ENCODE data around the gene RABGEF1.
"Not testable (repeated sequence)": the region's sequence is repeated elsewhere in the genome, so short reads cannot be mapped to it uniquely, and the experiment has no call there.

Gene RABGEF1

DNA sequence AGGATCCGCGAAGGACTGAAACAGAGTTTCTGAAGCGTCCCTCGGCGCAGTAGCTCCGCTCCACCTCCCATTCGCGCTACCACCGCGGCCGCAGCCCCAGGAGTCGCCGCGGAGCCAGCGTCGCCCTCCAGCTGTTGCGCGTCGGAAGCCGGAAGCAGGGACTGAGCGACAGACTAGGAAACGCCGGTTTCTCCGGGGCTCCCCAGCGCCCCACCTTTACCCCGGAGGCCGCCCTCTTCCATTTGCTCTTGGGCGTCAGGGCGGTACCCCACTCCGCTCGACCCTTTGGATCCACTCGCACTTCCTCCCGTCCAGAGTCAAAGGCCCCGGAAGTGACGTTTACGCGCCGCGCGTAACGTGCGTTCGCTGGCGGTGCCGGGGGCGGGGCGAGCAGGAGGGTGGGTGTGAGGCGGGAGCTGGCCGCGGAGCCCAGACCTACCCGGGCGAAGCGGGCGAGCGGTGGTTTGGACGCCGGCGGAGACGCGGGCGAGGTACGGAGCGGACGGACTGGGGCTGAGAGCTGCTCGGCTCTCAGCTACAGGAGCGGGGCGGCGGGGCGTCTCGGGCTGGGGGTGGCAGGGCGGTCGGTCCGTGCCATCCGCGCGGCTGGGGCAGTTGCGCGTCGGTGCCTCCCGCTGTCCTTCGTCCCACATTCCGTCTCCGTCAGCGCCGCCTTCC is at the start of gene RABGEF1:
Gene RABGEF1, plus strand, starts transcription at position 432 of the 678 bp plus-strand sequence. CDS start 31,167 bp downstream, outside the sequence.
- Mint-ChIP-seq H3K4me1 (ENCODE audit: low read depth) (peaks cover 51% of the 10 kb centered on the region), H3K4me3 (peak within 1 kb of the TSS; percentile 97), H3K36me3 (ENCODE audit: low read depth) (peaks cover 47% of the 10 kb centered on the region)

DNA sequence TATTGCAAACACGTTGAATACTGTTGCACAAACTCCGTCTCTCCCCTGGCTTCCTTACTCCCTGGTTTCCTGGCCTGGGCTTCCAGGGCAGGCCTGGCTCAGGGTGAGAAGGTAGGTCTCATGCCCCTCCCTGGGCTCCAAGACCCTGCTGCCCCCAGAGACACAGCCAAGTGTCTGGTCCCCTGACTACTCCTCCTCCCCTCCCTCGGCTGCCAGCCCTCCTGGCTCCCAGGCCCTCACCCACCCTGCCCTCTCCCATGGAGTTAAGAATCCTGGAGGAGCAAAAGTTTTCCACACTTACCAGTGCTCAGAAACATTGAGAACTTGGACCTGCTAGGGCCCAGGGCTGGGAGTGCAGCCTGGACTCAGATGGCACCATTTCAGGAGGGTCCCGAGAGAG is 47.2 kb upstream of the RABGEF1 start:
- Mint-ChIP-seq H3K4me3 (no peak overlapping the region), H3K4me1 (ENCODE audit: low read depth) (no peaks in the 10 kb centered on the region), H3K27ac (no peak overlapping the region), H3K27me3 (no peaks in the 10 kb centered on the region), H3K36me3 (ENCODE audit: low read depth) (peaks cover 8% of the 10 kb centered on the region), H3K9me3 (peaks cover 3% of the 10 kb centered on the region)
- DNase-seq, result no peak

More for the DNA sequence above, at the start of gene RABGEF1:
- Mint-ChIP-seq H3K27me3 (no peaks in the 10 kb centered on the region), H3K27ac (peak within 1 kb of the TSS; percentile 96), H3K9me3 (peaks cover 10% of the 10 kb centered on the region)
- peak; percentile 98 for DNase-seq

DNA sequence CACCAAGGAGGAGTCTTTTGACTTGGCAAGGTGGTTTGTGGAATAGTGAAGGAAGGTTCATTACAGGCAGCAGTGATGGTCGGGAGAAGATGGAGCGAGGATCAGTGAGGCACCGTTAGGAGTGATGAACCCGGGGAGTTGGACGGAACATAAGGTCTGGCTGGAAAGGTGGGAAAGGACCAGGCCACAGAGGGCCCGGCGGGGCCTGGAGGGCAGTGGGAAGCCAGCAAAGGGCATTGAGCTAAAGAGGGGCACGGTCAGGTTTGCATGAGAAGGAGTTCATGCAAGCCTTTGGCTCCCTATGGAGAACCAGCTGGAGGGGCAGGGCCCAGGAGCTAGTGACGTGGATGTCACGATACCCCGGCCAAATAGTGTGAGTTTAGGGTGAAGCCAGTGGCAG is 46.2 kb upstream of the RABGEF1 start:
- Mint-ChIP-seq H3K27me3 (no peaks in the 10 kb centered on the region), H3K4me3 (no peak overlapping the region), H3K36me3 (ENCODE audit: low read depth) (peaks cover 5% of the 10 kb centered on the region), H3K9me3 (no peaks in the 10 kb centered on the region), H3K27ac (no peak overlapping the region), H3K4me1 (ENCODE audit: low read depth) (no peaks in the 10 kb centered on the region)
- DNase-seq, result no peak

DNA sequence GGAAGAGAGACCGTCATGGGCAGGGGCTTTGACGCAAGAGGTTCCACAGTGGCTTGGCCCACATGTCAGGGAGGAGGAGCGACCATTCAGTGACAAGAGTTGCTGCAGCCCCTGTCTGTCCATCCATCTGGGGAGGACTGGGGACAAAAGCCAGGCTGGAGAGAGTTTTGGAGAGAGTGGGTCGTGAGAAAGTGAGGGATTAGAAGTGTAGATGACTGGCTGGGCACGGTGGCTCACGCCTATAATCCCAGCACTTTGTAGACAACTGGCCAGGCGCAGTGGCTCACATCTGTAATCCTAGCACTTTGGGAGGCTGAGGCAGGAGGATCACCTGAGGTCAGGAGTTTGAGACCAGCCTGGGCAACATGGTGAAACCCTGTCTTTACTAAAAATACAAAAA is 45.1 kb upstream of the RABGEF1 start:
- DNase-seq; H3K27ac Mint-ChIP-seq; H3K27me3 Mint-ChIP-seq; H3K4me3 Mint-ChIP-seq; H3K9me3 Mint-ChIP-seq; H3K36me3 Mint-ChIP-seq (ENCODE audit: low read depth); H3K4me1 Mint-ChIP-seq (ENCODE audit: low read depth): not testable (repeated sequence)

DNA sequence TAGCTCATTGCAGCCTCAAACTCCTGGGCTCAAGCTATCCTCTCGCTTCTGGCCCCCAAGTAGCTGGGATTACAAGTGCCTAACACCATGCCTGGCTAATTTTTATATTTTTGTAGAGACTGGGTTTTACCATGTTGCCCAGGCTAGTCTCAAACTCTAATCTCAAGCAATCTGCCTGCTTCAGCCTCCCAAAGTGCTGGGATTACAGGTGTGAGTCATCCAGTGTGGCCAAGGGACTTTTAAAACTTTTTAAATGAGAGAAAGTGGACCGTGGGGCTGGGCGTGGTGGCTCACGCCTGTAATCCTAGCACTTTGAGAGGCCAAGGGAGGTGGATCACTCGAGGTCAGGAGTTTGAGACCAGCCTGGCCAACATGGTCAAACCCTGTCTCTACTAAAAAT is 44.4 kb upstream of the RABGEF1 start:
- H3K9me3 Mint-ChIP-seq; H3K4me1 Mint-ChIP-seq (ENCODE audit: low read depth); H3K4me3 Mint-ChIP-seq; DNase-seq; H3K36me3 Mint-ChIP-seq (ENCODE audit: low read depth); H3K27me3 Mint-ChIP-seq; H3K27ac Mint-ChIP-seq: not testable (repeated sequence)

DNA sequence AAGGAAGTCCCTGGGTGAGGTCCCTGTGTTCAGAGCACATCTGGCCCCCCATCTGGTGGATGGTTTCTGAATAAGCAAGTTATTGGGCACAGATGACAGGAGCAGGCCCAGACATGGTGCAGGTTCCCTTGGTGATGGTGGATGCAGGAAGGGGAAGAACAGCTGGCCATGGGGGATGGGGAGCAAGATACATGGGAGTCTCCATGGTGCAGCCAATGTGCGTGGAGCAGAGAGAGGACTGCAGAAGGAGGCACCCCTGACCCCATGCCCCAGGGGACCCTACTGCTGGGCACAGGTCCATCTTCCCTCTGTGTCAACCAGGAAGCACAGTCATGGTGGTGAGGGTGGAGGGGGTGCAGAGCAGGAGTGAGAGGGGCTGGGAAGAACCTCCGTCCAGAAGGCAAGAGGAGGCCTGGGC is 43.8 kb upstream of the RABGEF1 start:
- Mint-ChIP-seq H3K27ac (no peak overlapping the region), H3K4me1 (ENCODE audit: low read depth) (no peaks in the 10 kb centered on the region), H3K27me3 (no peaks in the 10 kb centered on the region), H3K4me3 (no peak overlapping the region), H3K36me3 (ENCODE audit: low read depth) (peaks cover 5% of the 10 kb centered on the region), H3K9me3 (no peaks in the 10 kb centered on the region)
- DNase-seq, result no peak

DNA sequence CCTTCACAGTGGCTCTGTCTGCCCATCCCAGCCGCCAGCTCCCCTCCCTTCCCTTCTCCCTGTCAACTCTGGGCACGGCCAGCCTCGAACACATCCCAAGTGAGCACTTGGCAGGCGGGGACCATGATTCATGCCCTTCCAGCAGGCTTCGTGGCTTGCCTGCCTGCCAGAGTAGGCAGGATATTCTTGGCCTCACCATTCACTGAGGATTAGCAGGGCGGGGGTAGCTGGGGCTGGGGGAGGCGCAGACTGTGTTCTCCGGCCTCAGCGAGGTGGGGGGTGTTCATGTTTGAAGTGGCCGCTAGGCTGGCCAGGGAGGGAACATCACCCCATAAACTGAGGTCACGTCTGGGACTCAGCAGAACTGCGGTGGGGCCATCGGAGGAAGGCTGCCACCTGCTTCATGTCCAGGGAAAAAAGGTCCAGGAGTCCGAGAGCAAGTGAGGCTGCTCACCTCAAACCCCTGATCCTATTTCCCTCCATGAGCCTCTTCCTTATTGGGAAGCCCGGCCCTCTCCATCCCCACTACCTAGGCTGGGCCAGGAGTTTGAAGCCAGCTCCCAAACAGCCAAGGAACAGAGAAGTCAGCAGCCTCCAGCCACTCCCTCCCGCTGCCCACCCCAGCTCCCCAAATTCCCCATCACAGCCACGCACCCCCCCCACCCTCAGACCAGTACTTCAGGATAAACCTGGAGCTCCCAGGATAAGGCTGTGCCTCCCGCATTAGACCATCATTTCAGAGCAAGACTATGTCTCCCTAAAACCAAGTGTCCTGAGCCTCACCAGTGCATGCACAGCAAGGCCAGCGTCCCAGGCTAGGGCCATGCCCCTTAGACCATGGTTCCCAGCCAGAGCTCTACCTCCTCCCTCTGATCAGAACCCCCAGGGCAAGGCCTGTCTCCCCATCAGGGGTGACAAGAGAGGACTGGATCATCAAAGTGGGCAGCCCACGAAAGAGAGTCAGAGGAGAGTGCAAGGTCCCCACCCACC is 42.8 kb upstream of the RABGEF1 start:
- no peak for DNase-seq
- H3K4me1 Mint-ChIP-seq (ENCODE audit: low read depth), result no peaks in the 10 kb centered on the region
- H3K4me3 Mint-ChIP-seq, result no peak overlapping the region
- H3K9me3 Mint-ChIP-seq, result no peaks in the 10 kb centered on the region
- H3K27ac Mint-ChIP-seq, result peak overlapping the region; percentile 22
- no peaks in the 10 kb centered on the region for H3K27me3 Mint-ChIP-seq
- H3K36me3 Mint-ChIP-seq (ENCODE audit: low read depth), result peaks cover 4% of the 10 kb centered on the region

DNA sequence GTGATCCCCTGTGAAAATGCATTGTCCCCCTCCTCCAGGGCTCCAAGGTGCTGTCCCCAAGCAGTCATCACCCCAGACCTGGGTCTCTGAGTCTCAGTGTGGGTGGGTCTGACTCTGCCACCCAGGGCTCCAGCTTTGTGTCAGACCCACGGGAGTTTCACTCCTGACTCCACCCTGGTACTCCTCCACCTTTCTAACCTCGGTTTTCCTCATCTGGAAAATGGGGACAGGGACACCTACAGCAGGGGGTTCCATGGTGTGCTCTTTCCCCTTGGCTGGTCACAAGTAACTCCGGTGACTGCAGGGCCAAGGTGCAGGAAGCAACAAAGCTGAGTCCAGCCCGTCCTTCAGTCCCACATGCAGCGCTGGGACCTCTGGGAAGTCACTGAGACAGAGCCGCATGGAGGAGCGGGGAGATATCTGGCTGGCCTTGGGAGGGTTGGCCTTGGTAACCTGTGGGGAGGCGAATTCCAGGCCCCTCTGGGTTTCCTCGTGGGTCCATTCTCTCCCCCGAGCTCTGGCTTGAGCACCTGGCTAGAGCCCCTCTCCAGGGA is 41.8 kb upstream of the RABGEF1 start:
- H3K27ac Mint-ChIP-seq, result no peak overlapping the region
- H3K36me3 Mint-ChIP-seq (ENCODE audit: low read depth), result no peaks in the 10 kb centered on the region
- no peaks in the 10 kb centered on the region for H3K4me1 Mint-ChIP-seq (ENCODE audit: low read depth)
- DNase-seq, result no peak
- H3K9me3 Mint-ChIP-seq, result no peaks in the 10 kb centered on the region
- no peak overlapping the region for H3K4me3 Mint-ChIP-seq
- H3K27me3 Mint-ChIP-seq, result no peaks in the 10 kb centered on the region

DNA sequence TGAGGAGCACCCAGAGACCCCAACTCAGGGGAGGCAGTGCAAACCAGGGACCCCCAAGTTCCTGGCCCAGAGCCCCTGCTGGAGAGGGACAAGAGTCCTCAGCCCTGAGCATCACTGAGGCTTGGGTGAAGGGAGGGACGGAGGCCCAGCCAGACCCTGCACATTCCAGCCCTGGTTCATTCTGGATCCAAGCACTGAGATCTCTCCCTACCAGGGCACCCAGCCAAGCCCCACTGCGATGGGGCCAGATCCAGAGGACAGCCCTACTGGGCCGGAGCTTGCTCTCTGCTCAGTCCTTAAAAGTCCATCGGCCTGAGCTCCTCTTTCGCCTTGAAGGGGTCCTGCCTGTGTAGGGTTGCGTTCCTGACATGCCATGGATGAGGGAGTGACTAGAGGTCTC is 40.5 kb upstream of the RABGEF1 start:
- Mint-ChIP-seq H3K27ac (no peak overlapping the region), H3K36me3 (ENCODE audit: low read depth) (no peaks in the 10 kb centered on the region), H3K4me3 (no peak overlapping the region), H3K27me3 (no peaks in the 10 kb centered on the region), H3K9me3 (no peaks in the 10 kb centered on the region), H3K4me1 (ENCODE audit: low read depth) (no peaks in the 10 kb centered on the region)
- DNase-seq, result no peak

DNA sequence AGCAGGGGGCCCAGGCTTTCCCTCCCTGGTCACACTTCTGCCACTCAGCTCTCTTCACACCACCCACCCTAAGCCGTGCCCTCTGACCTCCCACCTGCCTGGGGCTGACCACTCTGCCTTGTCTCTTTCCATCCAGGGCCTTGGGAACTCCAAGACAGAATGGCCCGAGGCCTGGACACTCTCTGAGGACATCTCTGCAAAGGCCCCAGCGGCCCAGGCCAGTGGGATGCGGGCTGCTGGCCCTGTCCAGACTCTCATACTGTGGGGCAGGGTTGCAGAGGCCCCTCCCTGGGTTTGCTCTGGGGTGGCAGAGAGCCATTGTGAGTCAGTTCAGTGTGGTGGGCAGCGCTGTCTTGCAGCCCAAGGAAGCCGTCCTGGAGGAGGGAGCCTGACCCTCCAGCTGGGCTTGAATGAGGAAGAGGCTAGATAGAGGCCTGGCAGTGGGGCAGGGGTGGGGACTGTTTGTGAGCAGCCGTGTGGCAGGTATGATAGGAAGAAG is 39.9 kb upstream of the RABGEF1 start:
- Mint-ChIP-seq H3K27me3 (no peaks in the 10 kb centered on the region), H3K27ac (peak overlapping the region; percentile 26), H3K9me3 (no peaks in the 10 kb centered on the region), H3K4me1 (ENCODE audit: low read depth) (no peaks in the 10 kb centered on the region), H3K36me3 (ENCODE audit: low read depth) (no peaks in the 10 kb centered on the region), H3K4me3 (no peak overlapping the region)
- DNase-seq, result no peak

DNA sequence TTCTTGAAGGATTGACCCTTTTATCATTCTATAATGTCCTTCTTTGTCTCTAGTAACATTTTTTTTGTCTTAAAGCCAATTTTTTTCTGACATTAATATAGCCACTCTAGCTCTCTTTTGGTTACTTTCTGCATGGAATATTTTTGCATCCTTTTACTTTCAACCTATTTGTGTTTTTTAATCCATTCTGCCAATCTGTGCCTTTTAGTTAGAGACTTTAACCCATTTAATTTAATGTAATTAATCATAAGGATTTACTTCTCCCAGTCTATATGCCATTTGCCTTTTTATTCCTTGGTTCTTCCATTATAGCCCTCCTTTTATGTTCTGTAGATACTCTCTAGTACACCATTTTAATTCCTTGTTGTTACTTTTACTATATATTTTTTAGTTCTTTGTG is 32.7 kb upstream of the RABGEF1 start:
- H3K27ac Mint-ChIP-seq, result no peak overlapping the region

DNA sequence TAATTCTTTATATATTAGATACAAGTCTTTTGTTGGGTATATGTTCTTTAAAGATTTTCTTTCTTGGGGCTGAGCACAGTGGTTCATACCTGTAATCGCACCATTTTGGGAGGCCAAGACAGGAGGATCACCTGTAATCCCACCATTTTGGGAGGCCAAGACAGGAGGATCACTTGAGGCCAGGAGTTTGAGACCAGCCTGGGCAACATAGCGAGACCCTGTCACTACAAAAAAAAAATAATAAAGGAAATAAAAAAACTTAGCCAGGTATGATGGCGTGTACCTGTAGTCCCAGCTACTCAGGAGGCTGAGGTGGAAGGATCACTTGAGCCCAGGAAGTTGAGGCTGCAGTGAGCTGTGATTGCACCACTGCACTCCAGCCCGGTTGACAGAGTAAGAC is 29.8 kb upstream of the RABGEF1 start:
- not testable (repeated sequence) for DNase-seq; H3K4me3 Mint-ChIP-seq; H3K27me3 Mint-ChIP-seq; H3K4me1 Mint-ChIP-seq (ENCODE audit: low read depth); H3K27ac Mint-ChIP-seq
- H3K9me3 Mint-ChIP-seq, result peaks cover 15% of the 10 kb centered on the region
- peaks cover 47% of the 10 kb centered on the region for H3K36me3 Mint-ChIP-seq (ENCODE audit: low read depth)

More for the DNA sequence above, 32.7 kb upstream of the RABGEF1 start:
- Mint-ChIP-seq H3K36me3 (ENCODE audit: low read depth) (peaks cover 22% of the 10 kb centered on the region), H3K4me3 (no peak overlapping the region), H3K9me3 (peaks cover 5% of the 10 kb centered on the region), H3K27me3 (no peaks in the 10 kb centered on the region), H3K4me1 (ENCODE audit: low read depth) (no peaks in the 10 kb centered on the region)
- no peak for DNase-seq

DNA sequence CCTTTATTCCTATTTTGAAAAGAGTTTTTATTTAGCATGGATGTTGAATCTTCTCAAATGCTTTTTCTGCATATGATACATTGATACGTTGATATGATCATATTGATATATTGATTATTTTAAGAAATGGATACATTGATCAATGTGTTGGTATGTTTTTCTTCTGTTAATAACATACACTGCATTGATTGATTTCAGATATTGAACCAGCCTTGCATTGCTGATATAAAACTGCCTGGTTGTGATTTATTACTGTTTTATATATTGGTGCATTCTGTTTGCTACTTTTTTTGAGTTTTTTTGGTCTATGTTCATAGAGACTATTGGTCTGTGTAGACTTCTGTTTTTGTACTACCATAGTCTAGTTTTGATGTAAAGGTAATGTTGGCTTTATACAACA is 26.8 kb upstream of the RABGEF1 start:
- Mint-ChIP-seq H3K27me3 (no peaks in the 10 kb centered on the region), H3K36me3 (ENCODE audit: low read depth) (peaks cover 43% of the 10 kb centered on the region), H3K27ac (no peak overlapping the region), H3K4me1 (ENCODE audit: low read depth) (no peaks in the 10 kb centered on the region), H3K9me3 (peaks cover 10% of the 10 kb centered on the region), H3K4me3 (no peak overlapping the region)
- DNase-seq, result no peak

DNA sequence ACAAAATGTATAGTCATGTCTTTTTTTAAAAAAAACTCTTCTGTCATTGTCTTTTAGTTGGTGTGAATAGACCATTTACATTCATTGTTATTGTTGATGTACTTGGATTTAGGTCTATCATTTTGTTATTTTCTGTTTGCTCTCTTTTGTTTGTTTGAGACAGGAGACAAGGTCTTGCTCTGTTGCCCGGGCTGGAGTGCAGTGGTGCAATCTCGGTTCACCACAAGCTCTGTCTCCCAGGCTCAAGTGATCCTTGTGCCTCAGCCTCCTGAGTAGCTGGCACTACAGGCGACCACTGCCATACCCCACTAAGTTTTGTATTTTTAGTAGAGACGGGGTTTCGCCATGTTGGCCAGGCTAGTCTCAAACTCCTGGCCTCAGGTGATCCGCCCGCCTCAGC is 23.9 kb upstream of the RABGEF1 start:
- peaks cover 37% of the 10 kb centered on the region for H3K36me3 Mint-ChIP-seq (ENCODE audit: low read depth)
- not testable (repeated sequence) for H3K4me1 Mint-ChIP-seq (ENCODE audit: low read depth); DNase-seq; H3K4me3 Mint-ChIP-seq; H3K27ac Mint-ChIP-seq; H3K27me3 Mint-ChIP-seq; H3K9me3 Mint-ChIP-seq

Data from activated T-cell treated with anti-CD3 and anti-CD28 coated beads, Interleukin-2, amount 50 U/mL, for 24 hours (primary cell).